Endothelial cell of umbilical vein (primary cell): ENCODE measurements around the gene PTX3. TPM values are rescaled to one million over a fixed set of nuclear protein-coding genes. Genes with fewer than 3 reads are reported as not detected.

Source experiments
- BruUV-seq: library from RNA; stranded (reverse); fragments of 400-500 nt; replicated peaks from 2 replicates; lab custom pipeline; 2021; lab: Mats Ljungman, UMichigan
- CTCF ChIA-PET: fragments of 300-600, 350-600 bp; sonication (Branson Sonifier 250); formaldehyde crosslinking; loops from one replicate; lab custom pipeline; 2021; ENCODE audit warnings: antibody characterized with exemption, inconsistent platforms; lab: Charles Lee
- POLR2A ChIA-PET: fragments of 300-600, 350-600 bp; sonication (Branson Sonifier 250); formaldehyde crosslinking; loops from one replicate; lab custom pipeline; 2021; ENCODE audit warnings: antibody characterized with exemption, inconsistent platforms; lab: Charles Lee
- DNase-seq: peaks from one replicate; pipeline ENCODE4 v3.0.0-alpha.2; 2011; ENCODE audit warnings: low read depth, low spot score
- FAIRE-seq: peaks from 2 replicates; lab custom pipeline; 2011; peaks lifted over from hg19 to GRCh38; lab: Jason Lieb, UNC
- H2AFZ ChIP-seq: 2 replicates; pipeline ENCODE4 v1.6.0; 2012; ENCODE audit warnings: low read depth, low read length, control low read depth, inconsistent platforms
- H3K27ac ChIP-seq: 2 replicates; pipeline ENCODE4 v1.5.1; 2011; ENCODE audit warnings: low read depth, mild to moderate bottlenecking, control low read depth, low read length, moderate library complexity; ENCODE audit not compliant: insufficient read depth
- H3K27me3 ChIP-seq, 2 experiments: 2 replicates each; pipeline versions ENCODE4 v1.6.0 to v1.6.1; 2011; ENCODE audit warnings: low read length in 2 of 2, mixed read lengths in 1 of 2; ENCODE audit not compliant: control insufficient read depth in 2 of 2, insufficient read depth in 2 of 2
- H3K36me3 ChIP-seq, 2 experiments: 2 replicates in 1 of 2; 3 replicates in 1 of 2; pipeline ENCODE4 v1.5.1; 2011; ENCODE audit warnings: low read length in 2 of 2, mild to moderate bottlenecking in 1 of 2, moderate library complexity in 1 of 2; ENCODE audit not compliant: control insufficient read depth in 2 of 2, insufficient read depth in 2 of 2; ENCODE audit errors: extremely low read depth in 1 of 2
- H3K4me1 ChIP-seq: 3 replicates; pipeline ENCODE4 v1.5.1; 2011; ENCODE audit warnings: mild to moderate bottlenecking, low read length; ENCODE audit not compliant: control insufficient read depth, insufficient read depth; ENCODE audit errors: extremely low read depth
- H3K4me2 ChIP-seq: 2 replicates; pipeline ENCODE4 v1.6.1; 2011; ENCODE audit warnings: low read length, control low read depth, mixed read lengths; ENCODE audit not compliant: insufficient read depth
- H3K4me3 ChIP-seq, 3 experiments: fragments of 200-600 bp in 1 of 3; sonication (generic), shearing (Covaris generic) in 1 of 3; replicated peaks in 1 of 3; 2 replicates each; pipeline ENCODE4 v1.5.1; 2011 to 2016; ENCODE audit warnings: control low read depth in 3 of 3, low read length in 3 of 3, mild to moderate bottlenecking in 2 of 3, inconsistent platforms in 1 of 3, low read depth in 1 of 3, moderate library complexity in 1 of 3; ENCODE audit not compliant: insufficient read depth in 1 of 3
- H3K79me2 ChIP-seq: 2 replicates; pipeline ENCODE4 v1.6.0; 2012; ENCODE audit warnings: low read length, inconsistent platforms; ENCODE audit not compliant: control insufficient read depth, insufficient read depth
- H3K9ac ChIP-seq: replicated peaks from 2 replicates; pipeline ENCODE3; 2011; ENCODE audit warnings: low read length, control low read depth; ENCODE audit not compliant: insufficient read depth; ENCODE audit errors: extremely low read depth
- H3K9me1 ChIP-seq: replicated peaks from 3 replicates; pipeline ENCODE4 v1.6.0; 2011; ENCODE audit warnings: mild to moderate bottlenecking, low read length; ENCODE audit not compliant: control insufficient read depth, insufficient read depth; ENCODE audit errors: extremely low read depth
- H3K9me3 ChIP-seq: replicated peaks from 2 replicates; pipeline ENCODE4 v1.5.1; 2012; ENCODE audit warnings: low read length, inconsistent platforms; ENCODE audit not compliant: control insufficient read depth, insufficient read depth
- H4K20me1 ChIP-seq: replicated peaks from 2 replicates; pipeline ENCODE3; 2011; ENCODE audit warnings: mild to moderate bottlenecking, low read length; ENCODE audit not compliant: control insufficient read depth, insufficient read depth; ENCODE audit errors: extremely low read depth
- EZH2 ChIP-seq: IDR thresholded peaks from 2 replicates; pipeline ENCODE4 v1.6.1; 2012; ENCODE audit warnings: borderline replicate concordance, low read depth, mild to moderate bottlenecking, moderate library complexity, low read length, inconsistent platforms; ENCODE audit not compliant: severe bottlenecking
- FOS ChIP-seq: IDR thresholded peaks from 2 replicates; pipeline ENCODE4 v1.6.1; 2011; ENCODE audit warnings: mild to moderate bottlenecking, low read length, moderate library complexity, borderline replicate concordance; ENCODE audit not compliant: insufficient read depth
- GATA2 ChIP-seq: IDR thresholded peaks from 2 replicates; pipeline ENCODE4 v1.7.0; 2011; ENCODE audit warnings: low read depth, mild to moderate bottlenecking, moderate library complexity, mixed read lengths, low read length; ENCODE audit not compliant: insufficient read length, insufficient read depth
- JUN ChIP-seq: IDR thresholded peaks from 2 replicates; pipeline ENCODE4 v1.6.1; 2011; ENCODE audit warnings: borderline replicate concordance, low read depth; ENCODE audit not compliant: insufficient read length, insufficient read depth
- MYC ChIP-seq: IDR thresholded peaks from one replicate; pipeline ENCODE4 v1.6.1; 2011; ENCODE audit warnings: mild to moderate bottlenecking, low read depth, low read length
- POLR2A ChIP-seq: IDR thresholded peaks from 2 replicates; pipeline ENCODE4 v1.6.1; 2012; ENCODE audit warnings: low read depth, mild to moderate bottlenecking, control low read depth, low read length
- POLR2AphosphoS5 ChIP-seq: IDR thresholded peaks from 2 replicates; pipeline ENCODE4 v1.6.1; 2012; ENCODE audit warnings: low read depth, mild to moderate bottlenecking, control low read depth, low read length, moderate library complexity; ENCODE audit not compliant: insufficient read depth
- dilution Hi-C: fragments of 300-500 bp; cut with MboI; formaldehyde crosslinking; loops from one replicate; pipeline ENCODE4 v1.15.0; 2019; ENCODE audit warnings: low sequenced_read_pairs; ENCODE audit not compliant: extremely low pct_ligation_motif_present
- intact Hi-C: fragments of 100-400 bp; cut with micrococcal nuclease; formaldehyde crosslinking; loops from one replicate; pipeline ENCODE4 v1.10.0; 2022
- polyA plus RNA-seq, 4 experiments: library from polyadenylated mRNA; depleted of rRNA in 3 of 4; stranded (reverse) in 3 of 4; unstranded in 1 of 4; fragments of >200 nt; gene quantifications; 2 replicates each; pipeline versions ENCODE4 v1.2.1 to v1.2.3, GENCODE V29; 2011 to 2012; ENCODE audit warnings: missing spikeins in 1 of 4
- total RNA-seq: library from RNA; stranded (reverse); gene quantifications from 2 replicates; pipeline ENCODE4 v1.2.3, GENCODE V29; 2021
- TF ChIP-seq, protein P1 (sequence below): IDR thresholded peaks from 2 replicates; pipeline ENCODE4 v1.6.1; 2011; ENCODE audit not compliant: insufficient read depth, insufficient read length
- TF ChIP-seq, protein P2 (sequence below), 2 donors: IDR thresholded peaks; 1 replicate in 1 of 2; 2 replicates in 1 of 2; pipeline ENCODE4 v1.5.1; 2011; ENCODE audit warnings: low read length in 2 of 2, mild to moderate bottlenecking in 2 of 2, moderate library complexity in 2 of 2, control low read depth in 1 of 2, inconsistent platforms in 1 of 2, low read depth in 1 of 2; ENCODE audit not compliant: insufficient read depth in 1 of 2; ENCODE audit errors: extremely low read depth in 1 of 2

PTX3 gene
- total and polyA plus RNA-seq, 2 donors (not counting 3 experiments of a cell fraction or from before 2014, with no cell fraction given): 122 to 172 TPM

DNA sequence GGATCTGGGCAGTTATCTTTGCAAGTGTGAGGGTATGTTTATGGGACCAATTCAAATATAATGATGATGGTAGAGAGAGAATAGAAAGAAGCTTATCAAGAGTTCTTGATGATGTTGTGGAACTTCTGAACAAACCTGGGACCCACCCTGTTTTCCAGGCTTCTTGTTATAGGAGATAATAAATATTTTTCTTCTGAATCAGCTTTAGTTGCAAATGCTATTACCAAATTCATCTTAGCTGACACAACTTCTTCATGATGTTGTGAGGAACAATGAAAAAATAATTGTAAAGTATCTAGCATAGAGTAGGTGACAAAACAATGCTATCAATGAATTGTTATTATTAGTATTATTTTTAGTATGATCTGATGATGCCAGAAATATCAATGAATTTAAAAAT, 43.5 kb upstream of the PTX3 start:
- H3K4me2 ChIP-seq: no peak overlapping the region
- H3K36me3 ChIP-seq: no peaks in the 10 kb centered on the region
- H3K79me2 ChIP-seq: no peaks in the 10 kb centered on the region
- no peak overlapping the region for H3K27ac ChIP-seq
- peaks cover 17% of the 10 kb centered on the region for H3K4me1 ChIP-seq
- no peak overlapping the region for H3K9ac ChIP-seq
- H3K27me3 ChIP-seq: no peaks in the 10 kb centered on the region
- no peak for DNase-seq
- intact Hi-C loops: no loop called here
- H3K4me3 ChIP-seq: no peak overlapping the region
- no peak for FAIRE-seq
- CTCF ChIA-PET: interaction anchor here (1.1 to 1.7 kb wide), 2 partner anchors 37 to 57 kb away, joined by 3 read pairs; no protein-coding TSS in a partner anchor
- no peaks in the 10 kb centered on the region for H3K9me1 ChIP-seq
- BruUV-seq: no TSS peak
- dilution Hi-C loops: no loop called here
- H4K20me1 ChIP-seq: no peaks in the 10 kb centered on the region
- no peak for TF ChIP-seq MYC
- no peak for TF ChIP-seq POLR2A
- TF ChIP-seq, protein P1, sequence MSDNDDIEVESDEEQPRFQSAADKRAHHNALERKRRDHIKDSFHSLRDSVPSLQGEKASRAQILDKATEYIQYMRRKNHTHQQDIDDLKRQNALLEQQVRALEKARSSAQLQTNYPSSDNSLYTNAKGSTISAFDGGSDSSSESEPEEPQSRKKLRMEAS: no peak
- TF ChIP-seq POLR2AphosphoS5: no peak
- TF ChIP-seq EZH2: no peak
- H3K9me3 ChIP-seq: no peaks in the 10 kb centered on the region
- POLR2A ChIA-PET: no interaction called here
- no peak overlapping the region for H2AFZ ChIP-seq

DNA sequence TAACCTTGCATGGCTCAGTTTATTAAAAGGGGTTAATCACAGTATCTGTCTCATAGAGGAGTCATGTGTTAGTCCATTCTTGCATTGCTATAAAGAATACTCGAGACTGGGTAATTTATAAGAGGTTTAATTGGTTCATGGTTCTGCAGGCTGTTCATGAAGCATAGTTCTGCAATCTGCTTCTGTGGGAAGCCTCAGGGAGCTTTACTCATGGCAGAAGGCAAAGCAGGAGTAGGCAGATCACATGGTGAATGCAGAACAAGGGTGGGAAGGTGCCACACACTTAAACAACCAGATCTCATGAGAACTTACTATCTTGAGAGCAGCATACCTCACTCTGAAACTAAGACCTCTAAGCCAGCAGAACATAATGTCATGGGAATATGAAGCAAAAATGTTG, 42.2 kb upstream of the PTX3 start:
- Histone ChIP-seq H3K27ac (no peak overlapping the region), H3K4me3 (no peak overlapping the region), H4K20me1 (no peaks in the 10 kb centered on the region), H3K9ac (no peak overlapping the region), H3K9me3 (no peaks in the 10 kb centered on the region), H2AFZ (no peak overlapping the region), H3K9me1 (no peaks in the 10 kb centered on the region), H3K27me3 (no peaks in the 10 kb centered on the region), H3K36me3 (no peaks in the 10 kb centered on the region), H3K4me1 (peaks cover 4% of the 10 kb centered on the region), H3K4me2 (no peak overlapping the region), H3K79me2 (no peaks in the 10 kb centered on the region)
- no peak for FAIRE-seq
- dilution Hi-C loops: no loop called here
- POLR2A ChIA-PET: no interaction called here
- intact Hi-C loops: no loop called here
- TF ChIP-seq POLR2A (no peak), GATA2 (no peak), FOS (no peak), EZH2 (no peak), MYC (no peak), JUN (no peak), POLR2AphosphoS5 (no peak)
- TF ChIP-seq, protein P1: no peak
- TF ChIP-seq, protein P2, sequence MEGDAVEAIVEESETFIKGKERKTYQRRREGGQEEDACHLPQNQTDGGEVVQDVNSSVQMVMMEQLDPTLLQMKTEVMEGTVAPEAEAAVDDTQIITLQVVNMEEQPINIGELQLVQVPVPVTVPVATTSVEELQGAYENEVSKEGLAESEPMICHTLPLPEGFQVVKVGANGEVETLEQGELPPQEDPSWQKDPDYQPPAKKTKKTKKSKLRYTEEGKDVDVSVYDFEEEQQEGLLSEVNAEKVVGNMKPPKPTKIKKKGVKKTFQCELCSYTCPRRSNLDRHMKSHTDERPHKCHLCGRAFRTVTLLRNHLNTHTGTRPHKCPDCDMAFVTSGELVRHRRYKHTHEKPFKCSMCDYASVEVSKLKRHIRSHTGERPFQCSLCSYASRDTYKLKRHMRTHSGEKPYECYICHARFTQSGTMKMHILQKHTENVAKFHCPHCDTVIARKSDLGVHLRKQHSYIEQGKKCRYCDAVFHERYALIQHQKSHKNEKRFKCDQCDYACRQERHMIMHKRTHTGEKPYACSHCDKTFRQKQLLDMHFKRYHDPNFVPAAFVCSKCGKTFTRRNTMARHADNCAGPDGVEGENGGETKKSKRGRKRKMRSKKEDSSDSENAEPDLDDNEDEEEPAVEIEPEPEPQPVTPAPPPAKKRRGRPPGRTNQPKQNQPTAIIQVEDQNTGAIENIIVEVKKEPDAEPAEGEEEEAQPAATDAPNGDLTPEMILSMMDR (IDR thresholded peaks at IDR 0.05; ENCODE audit: extremely low read depth in 1 of 2, insufficient read depth in 1 of 2, low read depth in 1 of 2, low read length in 2 of 2): no peak
- BruUV-seq: no TSS peak
- CTCF ChIA-PET: interaction anchor here (1.7 kb wide), 1 partner anchor 55 kb away, joined by 3 read pairs; no protein-coding TSS in a partner anchor
- DNase-seq: no peak
